GM21381 (cell line): ENCODE data around the gene UNK.
"Not testable (repeated sequence)": the region's sequence is repeated elsewhere in the genome, so short reads cannot be mapped to it uniquely, and the experiment has no call there.

Source experiments
- ATAC-seq: cut with Tn5 transposase; IDR thresholded peaks from one replicate; pipeline ENCODE4 v1.9.1; 2021; ENCODE audit warnings: mild to moderate bottlenecking, moderate library complexity; ENCODE audit not compliant: unreplicated experiment

The UNK gene

GRCh38 chr17:75771334-75772281, 13.0 kb upstream of the UNK start:
- ATAC-seq = no peak

- no peak for ATAC-seq
Observed at GRCh38 chr17:75773121-75773807, 11.3 kb upstream of the UNK start.

DNA sequence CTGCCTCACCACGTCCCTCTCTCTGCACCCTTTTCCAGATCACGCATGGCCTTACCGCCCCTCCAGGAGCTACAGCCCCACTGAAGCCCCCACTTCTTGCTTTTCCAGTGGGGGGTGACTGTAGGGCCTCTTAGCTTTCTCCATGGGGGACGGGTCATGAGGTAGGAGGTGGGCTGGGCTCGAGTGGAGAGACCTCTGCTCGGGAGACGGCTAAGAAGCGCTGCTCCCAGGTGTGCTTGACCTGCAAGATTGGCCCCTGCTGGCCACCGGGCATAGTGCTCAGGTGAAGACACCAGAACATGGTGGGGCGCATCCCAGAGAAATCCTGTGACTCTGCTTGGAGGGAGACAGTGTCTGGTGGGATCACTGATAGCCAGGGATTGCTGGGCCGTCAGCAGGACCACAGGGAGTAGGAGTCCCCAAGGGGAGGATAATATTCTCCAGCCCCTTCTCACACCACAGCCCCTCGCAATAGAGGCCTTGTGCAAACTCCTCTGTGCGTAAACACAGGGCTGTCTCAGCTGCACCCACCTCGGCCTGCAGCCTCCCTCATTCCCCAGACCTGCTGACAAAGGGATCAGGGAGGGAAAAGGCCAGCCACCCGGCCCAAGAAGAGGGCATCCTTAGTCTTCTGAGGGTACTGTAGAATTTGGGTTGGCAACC, 10.7 kb upstream of the UNK start:
- ATAC-seq = no peak

- ATAC-seq = no peak
Observed at GRCh38 chr17:75774471-75774990, 10.1 kb upstream of the UNK start.

GRCh38 chr17:75774991-75775668, 9.5 kb upstream of the UNK start:
- no peak for ATAC-seq

- no peak for ATAC-seq
Observed at GRCh38 chr17:75776386-75777295, 8.0 kb upstream of the UNK start.

GRCh38 chr17:75777296-75777922, 7.2 kb upstream of the UNK start:
- ATAC-seq = no peak

- ATAC-seq = not testable (repeated sequence)
Observed at GRCh38 chr17:75778066-75778860, 6.3 kb upstream of the UNK start.

DNA sequence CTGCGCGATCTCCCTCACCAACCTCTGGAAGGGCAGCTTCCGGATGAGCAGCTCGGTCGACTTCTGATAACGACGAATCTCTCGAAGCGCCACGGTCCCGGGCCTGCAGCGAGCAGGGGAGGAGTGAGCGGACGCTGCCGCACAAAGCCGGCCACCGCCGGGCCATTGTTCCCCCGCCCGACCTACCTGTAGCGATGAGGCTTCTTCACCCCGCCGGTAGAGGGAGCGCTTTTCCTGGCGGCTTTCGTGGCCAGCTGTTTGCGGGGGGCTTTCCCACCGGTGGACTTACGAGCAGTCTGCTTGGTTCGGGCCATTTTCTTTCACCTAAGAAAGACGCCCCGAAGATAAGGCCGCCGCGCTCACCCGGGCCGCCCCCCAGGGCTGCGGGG, 5.8 kb upstream of the UNK start:
- ATAC-seq = peak; percentile 23

DNA sequence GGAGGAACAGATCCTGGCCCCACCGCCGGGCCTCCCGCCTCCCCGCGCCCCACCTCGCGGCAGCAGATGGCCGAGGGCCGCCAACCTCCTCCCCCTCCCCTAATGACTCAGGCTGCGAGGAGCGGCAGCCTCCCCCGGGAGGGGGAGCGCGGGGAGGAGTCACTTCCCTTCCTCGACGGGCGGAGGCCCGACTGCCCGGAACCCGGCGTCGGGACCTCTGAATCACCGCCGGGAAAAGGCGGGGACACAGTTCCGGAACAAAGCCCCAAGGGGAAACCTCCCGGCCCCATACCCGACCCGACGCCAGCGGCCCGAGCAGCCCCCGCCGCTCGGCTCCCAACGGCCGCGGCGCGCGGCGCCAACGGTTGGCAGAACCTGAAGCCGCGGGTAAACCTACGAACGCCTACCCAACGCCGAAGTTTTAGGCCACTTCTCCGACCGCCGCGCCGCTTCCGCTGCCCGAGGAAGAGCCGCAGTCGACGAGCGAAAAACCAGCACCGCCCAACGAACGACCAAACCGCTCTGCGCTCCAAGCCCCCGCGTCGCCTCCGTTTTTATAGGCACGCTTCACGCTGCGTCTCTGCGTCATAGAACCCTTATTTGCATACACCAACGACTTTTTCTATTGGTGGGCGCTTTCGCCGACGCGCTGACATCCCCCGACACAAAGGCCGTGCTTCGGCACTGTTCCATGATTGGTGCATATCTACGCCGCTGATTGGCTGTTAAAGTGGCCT, 5.2 kb upstream of the UNK start:
- ATAC-seq = peak; percentile 60

DNA sequence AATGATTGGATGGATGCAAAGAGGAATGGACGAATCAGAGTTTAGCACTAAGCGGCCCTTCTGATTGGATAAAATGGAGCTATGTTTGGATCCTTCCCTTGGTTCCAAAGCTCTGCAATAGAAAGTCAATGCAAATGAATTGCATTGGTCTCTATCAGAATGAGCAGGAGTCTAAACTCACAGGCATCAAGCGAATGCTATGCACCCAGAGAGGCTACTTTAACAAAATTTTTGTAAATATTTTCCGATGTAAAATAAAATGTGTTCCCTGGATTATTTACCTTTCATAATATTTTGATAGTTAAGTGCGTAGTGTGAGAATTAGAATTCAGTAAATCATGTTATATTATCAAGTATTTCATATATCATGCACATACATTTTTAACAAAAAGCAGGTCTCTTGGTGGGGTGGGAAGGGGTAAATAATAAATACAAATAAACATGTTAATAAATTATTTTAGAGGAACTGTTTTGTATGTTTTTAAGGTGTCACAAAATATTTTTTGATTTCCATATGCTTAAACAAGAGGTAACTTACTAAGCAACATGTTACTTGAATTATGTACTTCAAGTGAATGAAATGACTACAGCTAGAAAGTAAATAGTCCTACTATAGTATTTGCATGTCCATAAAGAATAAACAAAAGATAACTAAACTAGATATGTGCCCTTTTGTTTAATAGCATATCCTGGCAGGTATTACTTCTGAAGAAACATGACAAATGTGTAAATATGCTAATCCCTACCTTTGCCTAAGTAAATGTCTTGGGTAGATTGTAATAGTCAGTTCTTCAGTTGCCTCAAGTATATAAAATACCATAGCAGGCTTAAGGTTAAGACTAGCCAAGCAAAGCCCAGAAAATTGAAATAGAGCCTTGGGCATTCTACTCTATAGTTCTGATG, 4.4 kb upstream of the UNK start:
- ATAC-seq = no peak

GRCh38 chr17:75783069-75783783, 1.4 kb upstream of the UNK start:
- ATAC-seq = no peak

DNA sequence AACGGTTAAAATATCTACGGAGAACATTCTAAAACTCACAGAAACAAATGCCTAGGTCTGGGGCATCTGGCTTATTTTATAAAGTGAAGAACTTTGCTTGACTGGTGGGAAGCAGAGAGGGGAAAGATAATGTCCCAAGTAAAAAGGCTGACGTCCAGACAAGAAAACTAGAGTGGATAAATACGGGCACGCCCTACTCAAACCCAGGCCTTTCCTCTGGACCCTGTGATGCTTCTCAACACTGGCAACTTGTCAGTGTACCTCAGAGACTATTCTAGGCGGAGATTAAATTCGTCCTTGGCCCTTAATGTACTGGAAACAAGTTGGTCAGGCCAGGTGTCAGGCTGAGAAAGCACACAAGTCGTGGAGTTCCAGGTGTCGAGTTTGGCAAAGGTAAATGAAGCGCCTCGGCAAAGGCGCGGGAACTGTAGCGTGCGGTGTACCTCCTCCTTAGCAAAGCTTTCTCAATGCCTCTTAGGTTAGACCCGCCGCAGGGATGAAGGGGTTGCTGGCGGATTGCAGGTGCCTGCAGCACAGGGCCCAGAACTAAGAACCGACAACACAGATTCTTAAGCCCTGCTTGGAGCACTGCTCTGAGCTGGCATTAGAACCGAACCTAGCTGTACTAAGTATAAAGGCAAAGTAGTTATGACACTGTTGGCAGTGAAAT, 668 bp upstream of the UNK start:
- peak; percentile 1 for ATAC-seq

- ATAC-seq = peak; percentile 53
Observed at GRCh38 chr17:75785016-75785890, 647 bp downstream of the UNK start.

GRCh38 chr17:75791254-75791653, 6.6 kb downstream of the UNK start:
- ATAC-seq = no peak
